Vagina (tissue), 2 donors: ENCODE results near the gene SPOCK3. TPM values are rescaled to one million over a fixed set of nuclear protein-coding genes. Genes with fewer than 3 reads are reported as not detected.

Experiments used
- DNase-seq, 2 donors: peaks; one replicate each; pipeline ENCODE4 v3.0.0-alpha.2; 2017; ENCODE audit errors: extremely low spot score in 2 of 2
- H3K27ac ChIP-seq: fragments of 200-600 bp; sonication (generic); one replicate; pipeline ENCODE4 v1.5.1; 2019
- H3K27me3 ChIP-seq: fragments of 200-600 bp; sonication (generic); one replicate; pipeline ENCODE4 v1.5.1; 2019
- H3K36me3 ChIP-seq, 2 donors: fragments of 200-600 bp; sonication (generic); one replicate each; pipeline ENCODE4 v1.5.1; 2017 to 2019
- H3K4me1 ChIP-seq: fragments of 200-600 bp; sonication (generic); one replicate; pipeline ENCODE4 v1.5.1; 2019
- H3K4me3 ChIP-seq, 2 donors: fragments of 200-600 bp; sonication (generic); 1 replicate in 1 of 2; 2 replicates in 1 of 2; pipeline ENCODE4 v1.5.1; 2016 to 2019
- H3K9me3 ChIP-seq: fragments of 200-600 bp; sonication (generic); one replicate; pipeline ENCODE4 v1.5.1; 2019
- POLR2A ChIP-seq, 2 donors: fragments of 450-650 bp; IDR thresholded peaks; one replicate each; pipeline ENCODE4 v1.6.1; 2017; ENCODE audit warnings: antibody characterized with exemption in 2 of 2, mild to moderate bottlenecking in 2 of 2, moderate library complexity in 2 of 2
- POLR2AphosphoS5 ChIP-seq, 2 donors: sonication (generic); formaldehyde crosslinking; IDR thresholded peaks; one replicate each; pipeline ENCODE4 v1.9.0; 2017; ENCODE audit warnings: antibody characterized with exemption in 2 of 2, mild to moderate bottlenecking in 2 of 2, low read depth in 1 of 2; ENCODE audit not compliant: insufficient read depth in 1 of 2
- intact Hi-C: fragments of 100-400 bp; cut with DNase I; formaldehyde crosslinking; loops from one replicate; pipeline ENCODE4 v1.15.1; 2023
- small RNA-seq: library from RNA; depleted of rRNA; stranded (forward); fragments of <200 nt; gene quantifications from one replicate; pipeline ENCODE3, GENCODE V24; 2016
- total RNA-seq: library from RNA; depleted of rRNA; stranded (reverse); fragments of >200 nt; gene quantifications from one replicate; pipeline ENCODE4 v1.2.3, GENCODE V29; 2016
- TF ChIP-seq, protein P1 (sequence below), 3 experiments: fragments of 450-650 bp in 2 of 3; fragments of 200-600 bp in 1 of 3; sonication (generic) in 1 of 3; IDR thresholded peaks; one replicate each; pipeline ENCODE4 v1.5.1; 2017 to 2019; ENCODE audit warnings: antibody characterized with exemption in 3 of 3, mild to moderate bottlenecking in 2 of 3, moderate library complexity in 2 of 3

Gene SPOCK3
- total RNA-seq, 1 donor from 2014 or later: 0.74 TPM

- no peaks in the 10 kb centered on the region for H3K27me3 ChIP-seq
- H3K27ac ChIP-seq: no peak overlapping the region
- intact Hi-C loops: loop anchor here (5.0 kb wide), 1 partner anchor 253 kb away; no protein-coding TSS in a partner anchor
- no peaks in the 10 kb centered on the region for H3K4me1 ChIP-seq
- H3K4me3 ChIP-seq: no peak overlapping the region
- TF ChIP-seq POLR2A (IDR thresholded peaks at IDR 0.05) (no peak), POLR2AphosphoS5 (IDR thresholded peaks at IDR 0.05; ENCODE audit: insufficient read depth in 1 of 2, low read depth in 1 of 2) (no peak)
- TF ChIP-seq, protein P1, sequence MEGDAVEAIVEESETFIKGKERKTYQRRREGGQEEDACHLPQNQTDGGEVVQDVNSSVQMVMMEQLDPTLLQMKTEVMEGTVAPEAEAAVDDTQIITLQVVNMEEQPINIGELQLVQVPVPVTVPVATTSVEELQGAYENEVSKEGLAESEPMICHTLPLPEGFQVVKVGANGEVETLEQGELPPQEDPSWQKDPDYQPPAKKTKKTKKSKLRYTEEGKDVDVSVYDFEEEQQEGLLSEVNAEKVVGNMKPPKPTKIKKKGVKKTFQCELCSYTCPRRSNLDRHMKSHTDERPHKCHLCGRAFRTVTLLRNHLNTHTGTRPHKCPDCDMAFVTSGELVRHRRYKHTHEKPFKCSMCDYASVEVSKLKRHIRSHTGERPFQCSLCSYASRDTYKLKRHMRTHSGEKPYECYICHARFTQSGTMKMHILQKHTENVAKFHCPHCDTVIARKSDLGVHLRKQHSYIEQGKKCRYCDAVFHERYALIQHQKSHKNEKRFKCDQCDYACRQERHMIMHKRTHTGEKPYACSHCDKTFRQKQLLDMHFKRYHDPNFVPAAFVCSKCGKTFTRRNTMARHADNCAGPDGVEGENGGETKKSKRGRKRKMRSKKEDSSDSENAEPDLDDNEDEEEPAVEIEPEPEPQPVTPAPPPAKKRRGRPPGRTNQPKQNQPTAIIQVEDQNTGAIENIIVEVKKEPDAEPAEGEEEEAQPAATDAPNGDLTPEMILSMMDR (IDR thresholded peaks at IDR 0.05): no peak
- no peaks in the 10 kb centered on the region for H3K36me3 ChIP-seq
- DNase-seq: no peak
- H3K9me3 ChIP-seq: no peaks in the 10 kb centered on the region
Observed at GRCh38 chr4:166700592-166700991, 533.7 kb downstream of the SPOCK3 start.

DNA sequence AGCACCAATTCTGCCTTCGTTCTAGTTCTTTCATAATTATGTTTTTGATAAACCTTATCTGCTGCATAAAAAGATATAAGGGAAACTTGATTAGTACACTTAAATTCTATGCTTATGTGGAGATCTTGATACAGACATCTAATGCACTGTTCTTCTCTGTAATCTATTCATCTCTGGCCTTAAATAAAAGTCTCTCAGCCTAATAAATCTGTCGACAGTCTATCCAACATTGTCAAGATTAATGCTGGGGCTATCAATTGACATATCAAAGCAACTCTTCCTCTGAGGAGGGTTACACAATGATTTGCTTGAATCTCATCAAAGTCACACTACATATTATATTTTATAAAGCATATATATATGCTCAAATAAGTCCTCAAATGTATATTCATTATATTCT is 545.5 kb downstream of the SPOCK3 start:
- TF ChIP-seq POLR2AphosphoS5 (IDR thresholded peaks at IDR 0.05; ENCODE audit: insufficient read depth in 1 of 2, low read depth in 1 of 2): no peak
- no peak for TF ChIP-seq POLR2A (IDR thresholded peaks at IDR 0.05)
- TF ChIP-seq, protein P1 (IDR thresholded peaks at IDR 0.05): no peak
- H3K27me3 ChIP-seq: no peaks in the 10 kb centered on the region
- intact Hi-C loops: no loop called here
- H3K27ac ChIP-seq: no peak overlapping the region
- no peak for DNase-seq
- H3K4me3 ChIP-seq: no peak overlapping the region
- no peaks in the 10 kb centered on the region for H3K36me3 ChIP-seq
- no peaks in the 10 kb centered on the region for H3K9me3 ChIP-seq
- no peaks in the 10 kb centered on the region for H3K4me1 ChIP-seq

- DNase-seq: no peak
- intact Hi-C loops: no loop called here
- H3K36me3 ChIP-seq: no peaks in the 10 kb centered on the region
- no peak overlapping the region for H3K27ac ChIP-seq
- H3K4me3 ChIP-seq: no peak overlapping the region
- H3K4me1 ChIP-seq: no peaks in the 10 kb centered on the region
- no peaks in the 10 kb centered on the region for H3K9me3 ChIP-seq
- H3K27me3 ChIP-seq: no peaks in the 10 kb centered on the region
- no peak for TF ChIP-seq POLR2AphosphoS5 (IDR thresholded peaks at IDR 0.05; ENCODE audit: insufficient read depth in 1 of 2, low read depth in 1 of 2)
- no peak for TF ChIP-seq POLR2A (IDR thresholded peaks at IDR 0.05)
Observed at GRCh38 chr4:166687828-166688227, 546.5 kb downstream of the SPOCK3 start.

Small RNA genes lying within 50 kb of the gene (small RNA-seq; reads per million reads assigned to genes)
- gene RNA5SP171: not detected
